Gastrocnemius medialis (tissue), 4 donors: ENCODE data around the gene NDUFB7.

Experiments
- CTCF ChIP-seq, 5 experiments: fragments of 450-650 bp in 3 of 5; fragments of 200-600 bp in 2 of 5; sonication (generic) in 2 of 5; IDR thresholded peaks in 4 of 5; conservative IDR thresholded peaks in 1 of 5; 1 replicate in 4 of 5; 2 replicates in 1 of 5; pipeline ENCODE4 v1.5.1; 2016 to 2019; ENCODE audit warnings: antibody characterized with exemption in 5 of 5, mild to moderate bottlenecking in 3 of 5, moderate library complexity in 3 of 5
- POLR2A ChIP-seq, 2 donors: fragments of 450-650 bp; IDR thresholded peaks; one replicate each; pipeline ENCODE4 v1.6.1; 2017; ENCODE audit warnings: antibody characterized with exemption in 2 of 2, mild to moderate bottlenecking in 2 of 2, moderate library complexity in 2 of 2

- TF ChIP-seq CTCF (IDR thresholded peaks at IDR 0.05 in 4 of 5, conservative IDR thresholded peaks at IDR 0.05 in 1 of 5) (no peak), POLR2A (IDR thresholded peaks at IDR 0.05) (no peak)
Observed at GRCh38 chr19:14567079-14567478, 4.8 kb downstream of the NDUFB7 start.
